Stimulated activated CD4-positive, alpha-beta T cell treated with anti-CD3 and anti-CD28 coated beads, TNF-alpha, amount 100 ng/mL, for 1 hour (primary cell): ENCODE measurements around the gene NOM1.
"Not testable (repeated sequence)": the region's sequence is repeated elsewhere in the genome, so short reads cannot be mapped to it uniquely, and the experiment has no call there.

ENCODE experiments used
- DNase-seq, 3 donors: peaks; one replicate each; pipeline ENCODE4 v3.0.0-alpha.2; 2020; ENCODE audit warnings: low read depth in 3 of 3, low spot score in 1 of 3

Gene NOM1

DNA sequence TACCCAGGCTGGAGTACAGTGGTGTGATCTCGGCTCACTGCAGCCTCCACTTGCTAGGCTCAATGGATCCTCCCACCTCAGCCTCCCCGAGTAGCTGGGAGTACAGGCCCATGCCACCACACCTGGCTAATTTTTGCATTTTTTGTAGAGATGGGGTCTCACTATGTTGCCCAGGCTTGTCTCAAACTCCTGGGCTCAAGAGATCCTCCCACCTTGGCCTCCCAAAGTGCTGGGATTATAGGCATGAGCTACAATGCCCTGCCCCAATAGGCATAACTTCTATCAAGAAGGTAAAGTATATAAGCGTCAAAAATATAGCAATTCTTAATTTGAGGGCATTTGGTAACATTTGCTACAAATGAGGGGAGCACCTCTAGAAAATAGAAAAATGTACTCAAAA is 12.7 kb upstream of the NOM1 start:
- DNase-seq = not testable (repeated sequence)

DNA sequence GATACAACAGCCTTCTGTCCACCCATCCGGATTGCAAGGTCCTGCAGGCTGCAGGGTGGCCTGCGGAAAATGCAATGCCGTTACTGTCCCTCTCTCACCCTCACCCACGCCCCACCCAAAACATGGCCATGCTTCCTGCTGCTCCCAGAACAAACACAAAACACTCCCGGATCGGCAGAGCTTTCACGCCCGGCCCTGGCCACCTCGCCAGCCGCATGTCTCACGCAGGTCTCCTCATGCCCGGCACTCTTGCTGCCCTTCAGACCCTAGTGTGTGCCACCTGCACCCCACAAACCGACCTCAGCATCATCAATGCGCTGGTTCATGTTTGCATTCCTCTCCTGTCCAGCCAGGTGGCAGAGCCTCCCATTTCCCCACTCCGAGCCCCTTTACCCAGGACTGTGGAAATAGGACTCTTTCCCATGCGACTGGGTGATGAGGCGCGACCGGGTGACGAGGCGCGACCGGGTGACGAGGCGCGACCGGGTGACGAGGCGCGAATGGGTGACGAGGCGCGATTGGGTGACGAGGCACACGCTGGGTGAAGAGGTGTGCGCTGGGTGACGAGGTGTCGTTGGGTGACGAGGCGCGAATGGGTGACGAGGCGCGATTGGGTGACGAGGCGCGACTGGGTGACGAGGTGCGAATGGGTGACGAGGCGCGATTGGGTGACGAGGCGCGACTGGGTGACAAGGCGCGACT is 8.9 kb upstream of the NOM1 start:
- no peak for DNase-seq

DNA sequence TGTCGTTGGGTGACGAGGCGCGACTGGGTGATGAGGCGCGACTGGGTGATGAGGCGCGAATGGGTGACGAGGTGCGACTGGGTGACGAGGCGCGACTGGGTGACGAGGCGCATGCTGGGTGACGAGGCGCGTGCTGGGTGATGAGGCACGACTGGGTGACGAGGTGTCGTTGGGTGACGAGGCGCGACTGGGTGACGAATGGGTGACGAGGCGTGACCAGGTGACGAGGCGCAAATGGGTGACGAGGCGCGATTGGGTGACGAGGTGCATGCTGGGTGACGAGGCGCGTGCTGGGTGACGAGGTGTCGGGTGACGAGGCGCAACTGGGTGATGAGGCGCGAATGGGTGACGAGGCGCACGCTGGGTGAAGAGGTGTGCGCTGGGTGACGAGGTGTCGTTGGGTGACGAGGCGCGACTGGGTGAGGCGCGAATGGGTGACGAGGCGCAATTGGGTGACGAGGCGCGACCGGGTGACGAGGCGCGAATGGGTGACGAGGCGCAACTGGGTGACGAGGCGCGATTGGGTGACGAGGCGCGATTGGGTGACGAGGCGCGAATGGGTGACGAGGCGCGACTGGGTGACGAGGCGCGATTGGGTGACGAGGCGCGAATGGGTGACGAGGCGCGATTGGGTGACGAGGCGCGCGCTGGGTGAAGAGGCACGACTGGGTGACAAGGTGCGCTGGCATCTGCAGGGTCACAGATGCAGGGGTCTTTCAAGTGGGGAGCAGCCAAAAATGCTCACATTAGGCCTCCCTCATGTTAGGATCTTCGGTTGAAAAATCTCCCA is 7.9 kb upstream of the NOM1 start:
- DNase-seq = no peak

DNA sequence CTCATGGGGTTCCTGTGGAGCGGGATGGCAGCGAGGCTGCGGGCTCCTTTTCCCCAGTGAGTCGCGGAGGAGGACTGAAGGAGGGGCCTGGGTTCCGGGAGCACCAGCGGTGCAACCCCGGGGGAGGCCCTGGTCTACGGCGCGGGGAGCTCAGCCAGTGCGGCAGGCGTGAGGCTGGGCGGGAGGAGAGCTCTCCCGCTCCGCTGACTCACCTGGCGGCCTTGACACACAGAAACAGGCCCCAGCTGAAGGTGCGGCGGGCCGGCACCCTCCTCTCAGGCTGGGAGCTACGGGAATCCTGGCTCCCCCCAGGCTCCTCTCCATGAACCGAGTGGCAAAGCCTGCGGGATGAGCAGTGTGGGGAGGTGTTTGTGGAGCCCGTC is 6.8 kb upstream of the NOM1 start:
- no peak for DNase-seq

DNA sequence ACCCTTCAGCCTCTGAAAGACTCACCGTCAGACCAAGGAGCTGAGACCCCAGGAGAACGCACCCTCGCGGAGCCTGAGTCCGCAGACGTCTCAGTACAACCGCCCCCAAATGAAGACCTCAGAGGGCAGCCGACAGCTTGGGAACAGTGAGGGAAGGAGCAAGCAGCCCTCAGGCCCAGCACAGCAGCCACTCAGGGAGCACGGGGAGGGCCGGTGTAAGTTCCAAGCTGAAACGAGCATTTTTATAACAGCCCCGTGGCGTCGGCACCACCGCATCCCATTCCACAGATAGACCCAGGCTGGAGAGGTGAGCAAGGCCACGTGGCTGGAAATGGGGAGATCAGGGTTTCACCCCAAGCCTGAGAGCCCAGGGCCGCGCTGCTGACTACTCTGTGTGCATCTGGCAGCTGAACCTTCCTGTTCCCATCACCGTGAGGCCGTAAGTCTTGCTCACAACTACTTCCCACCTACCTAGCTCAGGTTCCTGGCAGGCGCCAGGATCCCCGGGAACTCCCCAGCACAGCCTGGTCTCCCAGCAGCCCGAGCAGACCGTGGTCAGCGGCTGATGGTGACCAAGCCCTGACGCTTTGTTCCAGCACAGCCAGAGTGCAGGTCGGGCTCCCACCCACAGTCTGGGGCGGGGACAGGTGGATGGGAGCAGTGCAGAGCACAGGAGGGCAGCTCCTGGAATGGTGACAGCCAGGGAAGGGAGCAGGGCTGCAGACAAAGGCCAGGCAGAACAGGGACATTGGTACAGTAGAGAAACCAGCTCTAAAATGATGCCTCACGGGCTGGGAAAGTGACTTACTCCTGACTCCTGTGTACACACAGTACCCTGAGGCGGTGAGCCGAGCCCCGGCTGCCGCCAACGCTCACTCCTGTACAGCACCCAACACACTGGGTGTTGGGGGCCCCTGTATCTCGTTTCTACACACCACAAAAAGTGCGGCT is 6.1 kb upstream of the NOM1 start:
- DNase-seq = no peak

DNA sequence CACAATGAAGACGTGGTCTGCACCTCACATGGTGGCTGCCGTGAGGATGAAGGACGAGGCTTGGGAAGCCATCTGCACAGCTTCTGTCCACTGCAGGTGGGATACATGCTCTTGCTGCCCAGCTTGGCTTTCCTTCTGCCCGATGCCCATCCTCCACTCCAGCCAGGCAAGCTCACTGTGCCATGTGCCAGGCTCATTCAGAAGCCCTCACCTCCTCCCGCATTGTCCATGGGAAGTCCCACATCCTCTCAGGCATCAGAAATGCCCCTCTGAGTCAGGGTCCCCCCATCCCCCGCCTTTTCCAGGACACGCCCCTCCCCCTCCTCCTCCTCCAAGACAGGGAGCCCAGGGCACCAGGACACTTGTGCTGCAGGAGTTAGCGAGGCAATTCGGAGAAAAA is 4.6 kb upstream of the NOM1 start:
- DNase-seq = no peak

DNA sequence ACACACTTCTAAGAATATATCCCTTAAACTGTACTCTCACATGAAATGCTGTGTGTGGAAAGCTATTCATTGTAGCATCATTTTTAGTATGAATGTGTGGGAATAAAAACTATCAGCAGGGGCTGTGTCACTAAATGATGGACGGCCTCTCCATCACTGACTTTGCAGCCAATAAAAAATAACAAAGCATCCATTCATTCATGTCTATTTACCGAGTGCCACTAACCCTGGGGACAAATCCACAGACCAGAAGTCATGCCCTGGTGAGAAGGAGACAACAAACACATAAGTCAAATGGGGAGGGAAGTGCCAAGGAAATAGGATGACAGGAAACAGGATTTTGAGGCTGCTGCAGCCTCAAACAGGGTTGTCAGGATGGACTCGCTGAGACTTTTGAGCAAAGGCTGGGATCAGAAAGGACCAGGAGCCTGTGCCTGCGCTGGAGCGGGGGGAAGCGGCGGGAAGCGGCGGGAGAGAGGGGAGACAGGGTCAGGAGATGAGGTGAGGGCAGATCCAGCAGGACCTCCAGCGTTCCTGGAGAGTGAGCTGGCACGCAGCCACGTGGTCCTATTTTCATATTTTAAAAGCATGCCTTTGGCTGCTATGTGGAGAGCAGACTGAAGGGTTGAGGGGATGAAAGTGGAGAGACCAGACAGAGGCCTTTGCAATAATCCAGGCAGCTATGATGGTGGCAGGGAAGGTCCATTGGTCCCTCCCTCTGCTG is 2.2 kb upstream of the NOM1 start:
- DNase-seq = no peak

DNA sequence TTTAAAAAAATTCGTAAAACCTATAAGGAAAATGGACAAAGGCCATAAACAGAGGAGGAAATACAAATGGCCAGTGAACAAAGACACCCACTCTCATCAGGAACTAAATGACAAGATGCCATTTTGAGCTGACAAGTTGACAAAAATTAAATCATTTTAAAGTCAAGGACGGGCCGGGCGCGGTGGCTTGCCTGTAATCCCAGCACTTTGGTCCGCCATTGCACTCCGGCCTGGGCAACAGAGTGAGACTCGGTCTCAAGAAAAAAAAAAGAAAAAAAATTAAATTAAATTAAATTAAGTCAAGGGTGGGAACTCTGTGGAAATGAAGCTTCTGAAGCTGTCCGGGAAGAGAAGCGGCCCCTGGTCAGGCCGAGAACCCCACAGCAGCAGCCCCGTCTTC is 1.2 kb upstream of the NOM1 start:
- no peak for DNase-seq

DNA sequence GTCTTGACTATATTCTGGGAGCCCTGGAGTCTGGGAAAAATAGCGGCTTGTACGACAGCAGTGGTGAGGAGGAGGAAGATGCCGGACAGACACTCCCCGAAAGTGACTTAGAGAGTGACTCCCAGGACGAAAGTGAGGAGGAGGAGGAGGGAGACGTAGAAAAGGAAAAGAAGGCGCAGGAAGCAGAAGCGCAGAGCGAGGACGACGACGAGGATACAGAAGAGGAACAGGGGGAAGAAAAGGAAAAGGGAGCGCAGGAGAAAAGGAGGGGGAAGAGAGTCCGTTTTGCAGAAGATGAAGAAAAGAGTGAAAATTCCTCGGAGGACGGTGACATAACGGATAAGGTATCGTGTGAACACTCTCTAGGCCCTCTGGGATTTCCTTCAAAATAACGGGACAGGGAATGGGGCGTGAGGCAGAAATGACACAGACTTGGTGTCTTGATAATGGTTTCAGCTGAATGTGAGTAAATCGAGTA is 908 bp downstream of the NOM1 start:
- no peak for DNase-seq

DNA sequence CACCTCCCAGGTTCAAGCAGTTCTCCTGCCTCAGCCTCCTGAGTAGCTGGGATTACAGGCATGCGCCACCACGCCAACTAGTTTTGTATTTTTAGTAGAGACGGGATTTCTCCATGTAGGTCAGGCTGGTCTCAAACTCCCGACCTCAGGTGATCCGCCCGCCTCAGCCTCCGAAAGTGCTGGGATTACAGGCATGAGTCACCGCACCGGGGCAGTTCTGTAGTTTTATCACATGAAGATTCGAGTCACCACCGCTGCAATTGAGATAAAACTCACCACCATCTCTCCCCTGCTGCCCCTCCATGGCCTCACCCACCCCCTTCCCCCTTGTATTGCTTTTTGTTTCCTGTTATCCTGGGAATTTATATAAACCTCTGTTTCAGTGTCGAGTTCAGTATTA is 3.7 kb downstream of the NOM1 start:
- DNase-seq = not testable (repeated sequence)

DNA sequence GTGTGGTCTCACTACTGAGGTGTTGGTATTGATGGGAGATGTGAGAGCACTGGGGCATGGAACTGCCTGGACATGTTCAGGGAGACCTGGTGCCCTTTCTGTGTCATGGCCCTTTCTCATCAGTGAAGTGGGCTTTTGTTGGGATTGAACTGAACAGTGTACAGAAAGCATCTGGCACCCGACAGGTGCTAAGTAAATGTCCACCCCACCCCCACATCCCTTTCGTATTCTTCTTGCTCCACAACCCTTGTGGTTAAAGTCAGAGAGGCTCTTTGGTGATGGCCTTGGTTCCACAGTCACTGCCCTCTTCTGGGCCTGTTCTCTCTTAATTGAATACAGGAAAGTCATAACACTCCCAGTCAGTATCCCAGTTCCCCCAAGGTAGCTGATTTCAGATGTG is 5.4 kb downstream of the NOM1 start:
- no peak for DNase-seq

DNA sequence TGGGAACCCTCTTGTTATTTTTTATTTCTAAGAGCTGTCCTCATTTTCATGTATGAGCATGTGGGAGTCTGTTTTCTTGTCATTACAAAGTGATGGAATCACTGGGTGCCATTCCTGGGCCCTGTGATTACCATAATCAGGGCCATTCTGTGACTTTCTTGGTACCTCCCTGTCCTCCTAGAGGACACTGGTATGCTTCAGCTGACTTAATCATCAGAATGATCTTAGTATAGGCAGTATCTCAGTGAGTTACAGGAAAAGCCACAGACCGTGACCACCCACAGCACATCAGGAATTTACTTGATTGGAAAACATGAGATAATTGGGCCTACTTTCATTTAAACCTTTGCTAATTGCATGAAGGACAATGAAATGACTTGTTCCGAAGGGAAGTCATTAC is 7.2 kb downstream of the NOM1 start:
- DNase-seq = no peak

DNA sequence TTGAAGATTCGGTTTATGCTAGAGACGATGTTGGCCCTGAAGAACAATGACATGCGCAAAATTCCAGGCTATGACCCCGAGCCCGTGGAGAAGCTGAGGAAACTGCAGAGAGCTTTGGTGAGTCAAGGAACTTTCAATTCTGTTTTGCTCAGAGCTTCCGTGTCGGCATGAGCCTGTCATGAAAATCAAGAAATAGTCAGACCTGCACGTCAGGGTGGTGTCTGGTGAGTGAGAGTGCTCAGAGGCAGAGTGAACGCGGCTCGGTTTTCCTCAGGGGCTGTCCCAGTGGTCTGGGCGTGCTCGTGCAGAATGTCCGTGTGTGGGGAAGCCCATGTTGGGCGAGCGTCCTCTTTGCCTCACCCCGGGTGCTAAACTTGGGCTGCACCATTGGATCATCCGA is 12.6 kb downstream of the NOM1 start:
- DNase-seq = no peak

DNA sequence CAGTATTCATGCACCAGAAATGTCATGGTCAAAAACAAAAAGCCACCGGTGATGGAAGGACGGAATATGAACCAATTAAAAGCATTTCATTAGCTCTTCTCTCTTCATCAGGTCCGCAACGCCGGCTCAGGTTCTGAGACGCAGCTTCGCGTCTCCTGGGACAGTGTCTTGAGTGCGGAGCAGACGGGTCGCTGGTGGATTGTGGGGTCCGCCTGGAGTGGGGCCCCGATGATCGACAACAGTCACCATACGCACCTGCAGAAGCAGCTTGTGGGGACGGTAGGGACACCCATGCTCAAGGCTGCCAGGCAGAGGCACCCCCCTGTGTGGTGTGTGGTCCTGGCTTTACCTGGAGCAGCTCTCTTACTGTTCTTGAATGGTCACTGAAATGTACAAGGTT is 13.4 kb downstream of the NOM1 start:
- DNase-seq = no peak

DNA sequence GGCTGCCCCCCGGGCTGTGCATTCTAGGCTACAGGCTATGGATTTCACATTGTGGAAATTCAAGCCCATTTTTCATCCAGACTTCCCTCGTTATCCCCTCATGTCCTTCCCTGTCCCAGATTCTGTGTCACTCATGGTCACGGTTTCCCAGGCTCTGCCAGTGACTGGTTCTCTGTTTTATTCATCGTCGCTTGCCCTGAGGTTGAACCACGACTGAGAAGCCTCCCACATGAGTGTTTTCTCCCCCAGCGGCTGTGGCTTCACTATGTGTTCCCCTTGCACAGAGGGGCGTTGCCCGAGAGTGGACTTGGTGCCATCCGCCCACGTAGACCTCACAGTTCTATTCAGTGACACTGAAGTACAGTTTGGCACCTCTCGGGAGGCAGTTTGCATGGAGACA is 14.0 kb downstream of the NOM1 start:
- no peak for DNase-seq

DNA sequence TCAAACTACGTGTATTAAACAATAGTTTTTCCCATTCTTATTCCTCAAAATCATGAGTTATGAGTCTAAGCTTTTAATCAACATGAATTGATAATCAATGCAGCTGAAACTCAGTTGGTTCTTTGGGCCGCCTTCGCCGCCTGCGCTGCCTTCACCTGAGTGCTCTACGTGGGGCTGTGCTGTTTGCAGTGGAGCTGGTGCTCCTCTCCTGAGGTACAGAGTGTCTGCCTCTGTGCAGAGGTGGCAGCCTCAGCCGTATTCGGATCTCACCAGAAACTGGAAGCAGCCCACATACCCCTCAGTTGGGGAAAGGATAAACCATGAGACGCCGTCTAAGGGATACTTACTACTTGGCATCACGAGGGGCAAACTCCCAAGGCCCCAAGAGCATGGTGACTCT is 15.5 kb downstream of the NOM1 start:
- no peak for DNase-seq

DNA sequence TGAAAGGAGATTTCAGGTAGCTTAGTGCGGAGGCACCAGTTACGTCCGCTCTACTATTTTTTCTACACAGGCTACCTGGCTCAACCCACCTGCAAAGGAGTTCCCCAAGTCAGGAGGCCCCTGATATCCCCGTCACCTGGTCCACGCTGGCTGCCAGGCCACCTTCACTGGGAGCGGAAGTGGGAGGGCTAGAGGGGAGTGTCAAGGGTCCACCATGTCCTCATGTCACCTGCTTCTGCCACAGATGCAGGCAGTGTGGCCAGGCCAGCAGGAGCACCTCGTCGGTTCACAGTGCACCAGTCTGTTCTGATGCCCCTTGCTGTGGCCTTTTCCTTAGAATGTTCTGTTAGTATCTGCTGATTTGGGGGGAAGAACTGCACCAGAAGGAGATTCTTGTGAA is 16.9 kb downstream of the NOM1 start:
- DNase-seq = no peak

DNA sequence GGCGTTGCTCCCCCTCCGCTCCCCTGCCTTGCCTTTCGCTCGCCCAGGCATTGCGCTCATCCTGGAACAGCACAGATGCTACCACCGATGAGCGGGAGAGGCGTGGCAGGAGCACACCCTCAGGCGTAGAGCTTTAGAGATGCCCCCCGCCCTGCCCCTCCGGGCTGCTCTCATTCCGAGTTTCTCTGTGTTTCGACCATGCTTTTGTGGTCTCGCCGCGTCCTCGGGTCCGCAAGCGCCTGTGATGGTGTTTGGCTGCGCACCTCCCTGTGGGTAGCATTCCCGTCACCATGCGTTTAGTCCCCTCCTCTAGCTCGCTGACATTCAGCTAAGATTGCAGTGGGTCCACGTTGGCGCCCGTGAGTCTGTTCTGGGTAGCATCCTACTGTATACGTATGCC is 18.7 kb downstream of the NOM1 start:
- DNase-seq = no peak

DNA sequence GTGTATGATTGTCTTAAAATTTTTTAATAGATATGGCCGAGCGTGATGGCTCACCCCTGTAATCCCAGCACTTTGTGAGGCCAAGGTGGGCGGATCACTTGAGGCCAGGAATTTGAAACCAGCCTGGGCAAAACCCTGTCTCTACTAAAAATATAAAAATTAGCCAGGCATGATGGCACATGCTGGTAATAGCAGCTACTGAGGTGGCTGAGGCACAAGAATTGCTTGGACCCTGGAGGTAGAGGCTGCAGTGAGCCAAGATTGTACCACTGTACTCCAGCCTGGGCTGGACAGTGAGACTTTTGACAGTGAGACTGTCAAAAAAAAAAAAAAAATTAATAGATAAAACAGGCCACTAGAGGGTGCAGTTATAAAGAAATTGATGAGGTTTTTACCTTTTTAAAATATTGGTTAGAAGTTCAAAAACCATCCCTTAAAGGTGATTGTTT is 20.5 kb downstream of the NOM1 start:
- DNase-seq = no peak

DNA sequence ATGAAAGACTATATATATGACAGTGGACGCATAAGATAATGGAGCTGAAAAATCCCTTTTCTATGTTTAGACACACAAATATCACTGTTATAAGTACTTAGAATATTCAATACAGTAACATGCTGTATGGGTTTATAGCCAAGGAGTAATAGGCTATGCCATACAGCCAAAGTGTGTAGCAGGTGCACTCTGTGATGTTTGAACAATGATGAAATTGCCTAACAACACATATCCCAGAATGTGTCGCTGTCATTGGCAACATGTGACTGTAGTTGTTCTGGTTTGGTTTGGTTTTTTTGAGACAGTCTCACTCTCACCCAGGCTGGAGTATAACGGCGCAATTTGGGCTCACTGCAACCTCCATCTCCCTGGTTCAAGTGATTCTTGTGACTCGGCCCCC is 26.1 kb downstream of the NOM1 start:
- no peak for DNase-seq

DNA sequence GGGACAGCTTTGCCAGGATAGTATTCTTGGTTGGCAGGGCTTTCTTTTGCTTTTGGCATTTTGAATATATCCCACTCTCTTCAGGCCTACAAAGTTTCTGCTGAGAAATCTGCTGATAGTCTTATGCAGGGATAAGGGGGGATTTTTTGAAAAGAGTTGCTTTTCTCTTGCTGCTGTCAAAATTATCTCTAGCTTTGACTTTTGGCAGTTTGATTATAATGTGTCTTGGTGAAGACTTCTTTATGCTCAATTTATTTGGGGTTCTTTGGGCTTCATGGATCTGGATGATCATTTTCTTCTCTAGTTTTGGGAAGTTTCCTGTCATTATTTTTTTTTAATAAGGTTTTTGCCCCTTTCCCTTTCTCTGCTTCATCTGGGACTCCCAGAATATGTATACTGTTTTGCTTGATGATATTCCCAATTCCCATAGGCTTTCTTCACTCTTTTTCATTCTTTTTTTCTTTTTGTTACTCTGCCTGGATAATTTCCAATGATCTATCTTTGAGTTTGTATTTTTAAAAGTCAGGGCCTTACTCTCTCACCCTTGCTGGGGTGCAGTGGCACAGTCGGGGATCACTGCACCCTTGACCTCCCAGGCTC is 29.6 kb downstream of the NOM1 start:
- no peak for DNase-seq
